Measurements from ENCODE around the gene NDUFA9. TPM values are rescaled to one million over a fixed set of nuclear protein-coding genes. Genes with fewer than 3 reads are reported as not detected.

The NDUFA9 gene
- total and polyA plus RNA-seq, 4 experiments from 2014 or later, result 55.7 to 246 (median 96.2) TPM

- H3K36me3 Mint-ChIP-seq, result peaks cover 46 to 49% of the 10 kb centered on the region in 2 donors
- H3K36me3 ChIP-seq (ENCODE audit: insufficient read depth, low read length), result peaks cover 28% of the 10 kb centered on the region
- peaks cover 5 to 23% (median 17%) of the 10 kb centered on the region in 4 donors for H3K4me1 Mint-ChIP-seq
- intact Hi-C loops (cut with micrococcal nuclease), result no loop called here
- no peak overlapping the region for H3K4me3 ChIP-seq (ENCODE audit: low read length in 2 of 2)
- no peak overlapping the region for H3K4me3 Mint-ChIP-seq
- H3K27me3 ChIP-seq (ENCODE audit: insufficient read depth, low read length), result no peaks in the 10 kb centered on the region
- H3K27ac Mint-ChIP-seq, result no peak overlapping the region
- no peaks in the 10 kb centered on the region for H3K27me3 Mint-ChIP-seq
- CTCF ChIA-PET (ENCODE audit: partially characterized antibody), result interaction anchor here (1.2 kb wide), 1 partner anchor 11 kb away, joined by 4 read pairs; no protein-coding TSS in a partner anchor
- no peak overlapping the region for H3K27ac ChIP-seq (ENCODE audit: low read depth, low read length)
- peaks cover 16% of the 10 kb centered on the region for H3K4me1 ChIP-seq (ENCODE audit: insufficient read depth, low read length)
- H3K9me3 Mint-ChIP-seq, result no peaks in the 10 kb centered on the region
- no peaks in the 10 kb centered on the region for H3K9me3 ChIP-seq (ENCODE audit: control insufficient read depth in 1 of 2, low read length in 2 of 2)
- POLR2A ChIA-PET (ENCODE audit: partially characterized antibody), result no interaction called here
- no peak for DNase-seq
Observed at GRCh38 chr12:4610481-4610880, 38.4 kb upstream of the NDUFA9 start.

DNA sequence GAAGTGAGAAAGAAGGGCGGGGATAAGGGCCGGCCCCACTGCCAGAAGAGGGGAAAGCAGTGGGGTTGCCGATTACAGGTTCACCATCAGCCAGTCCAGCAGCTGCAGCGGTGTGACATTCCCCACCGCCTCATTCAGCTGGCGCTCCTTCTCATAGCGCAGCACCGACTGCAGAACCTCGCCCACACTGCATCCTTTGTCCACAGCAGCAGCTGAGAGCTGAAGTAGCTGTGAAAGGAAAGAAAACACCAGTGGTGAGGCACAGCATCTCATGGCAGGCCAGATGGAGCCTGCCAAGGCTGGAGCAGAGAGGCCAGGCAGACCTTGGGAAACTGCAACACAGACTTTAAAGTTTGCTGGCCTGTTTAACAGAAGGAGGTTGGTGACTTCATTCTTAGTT lies 33.2 kb upstream of the NDUFA9 start:
- intact Hi-C loops (cut with micrococcal nuclease), result no loop called here
- Mint-ChIP-seq H3K4me3 (no peak overlapping the region), H3K9me3 (no peaks in the 10 kb centered on the region), H3K27me3 (no peaks in the 10 kb centered on the region), H3K27ac (peak overlapping the region in 1 of 7 donors; percentile 23), H3K36me3 (peaks cover 35 to 42% of the 10 kb centered on the region in 2 donors), H3K4me1 (no peaks in the 10 kb centered on the region)
- DNase-seq, result no peak
- H3K4me3 ChIP-seq (ENCODE audit: low read length in 2 of 2), result no peak overlapping the region
- H3K9me3 ChIP-seq (ENCODE audit: control insufficient read depth in 1 of 2, low read length in 2 of 2), result no peaks in the 10 kb centered on the region
- H3K27me3 ChIP-seq (ENCODE audit: insufficient read depth, low read length), result no peaks in the 10 kb centered on the region
- ChIA-PET POLR2A (ENCODE audit: partially characterized antibody) (no interaction called here), CTCF (ENCODE audit: partially characterized antibody) (no interaction called here)
- no peak overlapping the region for H3K27ac ChIP-seq (ENCODE audit: low read depth, low read length)
- H3K4me1 ChIP-seq (ENCODE audit: insufficient read depth, low read length), result no peaks in the 10 kb centered on the region
- peaks cover 24% of the 10 kb centered on the region for H3K36me3 ChIP-seq (ENCODE audit: insufficient read depth, low read length)

- H3K36me3 Mint-ChIP-seq, result no peaks in the 10 kb centered on the region
- no peak overlapping the region for H3K27ac Mint-ChIP-seq
- Histone ChIP-seq H3K9me3 (ENCODE audit: control insufficient read depth in 1 of 2, low read length in 2 of 2) (no peaks in the 10 kb centered on the region), H3K27ac (ENCODE audit: low read depth, low read length) (no peak overlapping the region), H3K4me3 (ENCODE audit: low read length in 2 of 2) (no peak overlapping the region), H3K4me1 (ENCODE audit: insufficient read depth, low read length) (no peaks in the 10 kb centered on the region), H3K27me3 (ENCODE audit: insufficient read depth, low read length) (no peaks in the 10 kb centered on the region), H3K36me3 (ENCODE audit: insufficient read depth, low read length) (no peaks in the 10 kb centered on the region)
- CTCF ChIA-PET (ENCODE audit: partially characterized antibody), result interaction anchor here (1.1 to 1.2 kb wide), 2 partner anchors 10 to 17 kb away, joined by 3 to 4 read pairs; no protein-coding TSS in a partner anchor
- intact Hi-C loops (cut with micrococcal nuclease), result no loop called here
- H3K4me3 Mint-ChIP-seq, result no peak overlapping the region
- no peak for DNase-seq
- H3K9me3 Mint-ChIP-seq, result no peaks in the 10 kb centered on the region
- POLR2A ChIA-PET (ENCODE audit: partially characterized antibody), result interaction anchor here (1.2 kb wide), 1 partner anchor 28 kb away, joined by 3 read pairs; no protein-coding TSS in a partner anchor
- no peaks in the 10 kb centered on the region for H3K27me3 Mint-ChIP-seq
- no peaks in the 10 kb centered on the region for H3K4me1 Mint-ChIP-seq
Observed at GRCh38 chr12:4621511-4621910, 27.4 kb upstream of the NDUFA9 start.

DNA sequence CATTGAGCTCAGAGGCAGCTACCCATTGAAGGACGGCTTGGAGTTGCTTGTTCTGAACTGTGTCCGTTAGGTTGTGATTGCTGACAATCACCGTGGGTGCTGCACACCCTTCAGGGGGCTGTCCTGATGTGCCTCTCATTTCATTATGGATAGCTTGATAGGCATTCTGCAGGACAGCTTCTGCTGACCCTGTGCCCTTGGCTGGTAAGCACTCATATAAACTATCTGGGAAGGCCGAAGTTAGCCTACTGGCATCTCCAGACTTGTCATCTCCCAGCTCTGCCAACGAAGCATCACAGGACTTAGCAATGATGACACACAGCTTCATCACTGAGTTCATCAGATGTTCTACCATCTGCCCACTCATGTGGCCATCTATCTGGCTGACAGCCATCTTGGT lies 22.4 kb upstream of the NDUFA9 start:
- Mint-ChIP-seq H3K27me3 (peaks cover 0 to 8% of the 10 kb centered on the region in 2 donors), H3K4me1 (no peaks in the 10 kb centered on the region), H3K4me3 (no peak overlapping the region), H3K27ac (no peak overlapping the region), H3K36me3 (peaks cover 0 to 8% of the 10 kb centered on the region in 2 donors), H3K9me3 (peaks cover 0 to 5% (median 0%) of the 10 kb centered on the region in 8 donors)
- no peaks in the 10 kb centered on the region for H3K27me3 ChIP-seq (ENCODE audit: insufficient read depth, low read length)
- H3K4me1 ChIP-seq (ENCODE audit: insufficient read depth, low read length), result no peaks in the 10 kb centered on the region
- DNase-seq, result no peak
- no peak overlapping the region for H3K27ac ChIP-seq (ENCODE audit: low read depth, low read length)
- H3K4me3 ChIP-seq (ENCODE audit: low read length in 2 of 2), result no peak overlapping the region
- no peaks in the 10 kb centered on the region for H3K36me3 ChIP-seq (ENCODE audit: insufficient read depth, low read length)
- intact Hi-C loops (cut with micrococcal nuclease), result no loop called here
- POLR2A ChIA-PET (ENCODE audit: partially characterized antibody), result no interaction called here
- CTCF ChIA-PET (ENCODE audit: partially characterized antibody), result no interaction called here
- no peaks in the 10 kb centered on the region for H3K9me3 ChIP-seq (ENCODE audit: control insufficient read depth in 1 of 2, low read length in 2 of 2)

- DNase-seq, result no peak
- no peaks in the 10 kb centered on the region for H3K9me3 ChIP-seq (ENCODE audit: control insufficient read depth in 1 of 2, low read length in 2 of 2)
- Mint-ChIP-seq H3K4me1 (no peaks in the 10 kb centered on the region), H3K36me3 (peaks cover 0 to 8% of the 10 kb centered on the region in 2 donors), H3K27ac (no peak overlapping the region), H3K4me3 (no peak overlapping the region), H3K27me3 (peaks cover under 1 to 8% of the 10 kb centered on the region in 2 donors), H3K9me3 (peaks cover 0 to 5% (median 0%) of the 10 kb centered on the region in 8 donors)
- ChIA-PET POLR2A (ENCODE audit: partially characterized antibody) (no interaction called here), CTCF (ENCODE audit: partially characterized antibody) (no interaction called here)
- no peak overlapping the region for H3K4me3 ChIP-seq (ENCODE audit: low read length in 2 of 2)
- H3K4me1 ChIP-seq (ENCODE audit: insufficient read depth, low read length), result no peaks in the 10 kb centered on the region
- H3K27me3 ChIP-seq (ENCODE audit: insufficient read depth, low read length), result no peaks in the 10 kb centered on the region
- intact Hi-C loops (cut with micrococcal nuclease), result no loop called here
- no peak overlapping the region for H3K27ac ChIP-seq (ENCODE audit: low read depth, low read length)
- H3K36me3 ChIP-seq (ENCODE audit: insufficient read depth, low read length), result no peaks in the 10 kb centered on the region
Observed at GRCh38 chr12:4628406-4628805, 20.5 kb upstream of the NDUFA9 start.

GRCh38 chr12:4630262-4630661 lies 18.7 kb upstream of the NDUFA9 start:
- no peaks in the 10 kb centered on the region for H3K4me1 ChIP-seq (ENCODE audit: insufficient read depth, low read length)
- H3K4me1 Mint-ChIP-seq, result no peaks in the 10 kb centered on the region
- peaks cover 2 to 8% of the 10 kb centered on the region in 2 donors for H3K27me3 Mint-ChIP-seq
- H3K36me3 Mint-ChIP-seq, result peaks cover 0 to 8% of the 10 kb centered on the region in 2 donors
- H3K4me3 Mint-ChIP-seq, result no peak overlapping the region
- H3K27me3 ChIP-seq (ENCODE audit: insufficient read depth, low read length), result no peaks in the 10 kb centered on the region
- H3K4me3 ChIP-seq (ENCODE audit: low read length in 2 of 2), result no peak overlapping the region
- DNase-seq, result no peak
- intact Hi-C loops (cut with micrococcal nuclease), result no loop called here
- H3K27ac Mint-ChIP-seq, result no peak overlapping the region
- no peaks in the 10 kb centered on the region for H3K9me3 ChIP-seq (ENCODE audit: control insufficient read depth in 1 of 2, low read length in 2 of 2)
- ChIA-PET POLR2A (ENCODE audit: partially characterized antibody) (no interaction called here), CTCF (ENCODE audit: partially characterized antibody) (interaction anchor here (1.1 kb wide), 1 partner anchor 25 kb away, joined by 3 read pairs; no protein-coding TSS in a partner anchor)
- no peaks in the 10 kb centered on the region for H3K36me3 ChIP-seq (ENCODE audit: insufficient read depth, low read length)
- peaks cover 0 to 5% (median 0%) of the 10 kb centered on the region in 8 donors for H3K9me3 Mint-ChIP-seq
- H3K27ac ChIP-seq (ENCODE audit: low read depth, low read length), result no peak overlapping the region

GRCh38 chr12:4643747-4644146 lies 5.2 kb upstream of the NDUFA9 start:
- H3K27ac ChIP-seq (ENCODE audit: low read depth, low read length), result no peak overlapping the region
- peaks cover 3 to 4% of the 10 kb centered on the region in 2 donors for H3K27me3 Mint-ChIP-seq
- H3K4me1 ChIP-seq (ENCODE audit: insufficient read depth, low read length), result peaks cover 8% of the 10 kb centered on the region
- no peaks in the 10 kb centered on the region for H3K9me3 Mint-ChIP-seq
- no peaks in the 10 kb centered on the region for H3K36me3 ChIP-seq (ENCODE audit: insufficient read depth, low read length)
- ChIA-PET POLR2A (ENCODE audit: partially characterized antibody) (no interaction called here), CTCF (ENCODE audit: partially characterized antibody) (interaction anchor here (1.6 kb wide), 1 partner anchor 21 kb away, joined by 3 read pairs; no protein-coding TSS in a partner anchor)
- no peaks in the 10 kb centered on the region for H3K9me3 ChIP-seq (ENCODE audit: control insufficient read depth in 1 of 2, low read length in 2 of 2)
- no peak overlapping the region for H3K4me3 Mint-ChIP-seq
- no peak overlapping the region for H3K4me3 ChIP-seq (ENCODE audit: low read length in 2 of 2)
- intact Hi-C loops (cut with micrococcal nuclease), result no loop called here
- H3K27me3 ChIP-seq (ENCODE audit: insufficient read depth, low read length), result no peaks in the 10 kb centered on the region
- DNase-seq, result no peak
- H3K4me1 Mint-ChIP-seq, result peaks cover 2 to 13% (median 6%) of the 10 kb centered on the region in 4 donors
- H3K27ac Mint-ChIP-seq, result no peak overlapping the region
- peaks cover 0 to 3% of the 10 kb centered on the region in 2 donors for H3K36me3 Mint-ChIP-seq
